GM23338 (cell line): Measurements from ENCODE around the gene CYB5R3. TPM values are rescaled to one million over a fixed set of nuclear protein-coding genes. Genes with fewer than 3 reads are reported as not detected.
A peak's percentile ranks its signal among the peaks of the same experiment; 100 is the strongest.

Experiments
- ATAC-seq: fragments of 200-7000 bp; cut with Tn5 transposase; 3 replicates; pipeline ENCODE4 v1.9.1; 2020
- DNase-seq: peaks from one replicate; pipeline ENCODE4 v3.0.0-alpha.2; 2015; ENCODE audit warnings: low spot score
- H2AFZ ChIP-seq: fragments of 200-600 bp; sonication (generic); 2 replicates; pipeline ENCODE4 v1.8.0; 2016; ENCODE audit warnings: antibody characterized with exemption, mild to moderate bottlenecking, moderate library complexity
- H3F3A ChIP-seq: fragments of 200-600 bp; sonication (generic); replicated peaks from 2 replicates; pipeline ENCODE4 v1.8.0; 2017; ENCODE audit warnings: antibody characterized with exemption, mixed run types, low read depth
- H3K27ac ChIP-seq: fragments of 200-600 bp; sonication (generic); 2 replicates; pipeline ENCODE4 v1.6.1; 2016; ENCODE audit warnings: low read depth
- H3K27me3 ChIP-seq: fragments of 200-600 bp; sonication (generic); 2 replicates; pipeline ENCODE4 v1.8.0; 2016; ENCODE audit warnings: mild to moderate bottlenecking, mixed run types, moderate library complexity; ENCODE audit not compliant: insufficient read depth
- H3K36me3 ChIP-seq: fragments of 200-600 bp; sonication (generic); 2 replicates; pipeline ENCODE4 v1.8.0; 2016; ENCODE audit warnings: mild to moderate bottlenecking; ENCODE audit not compliant: insufficient read depth
- H3K4me1 ChIP-seq: fragments of 200-600 bp; sonication (generic); 2 replicates; pipeline ENCODE4 v1.8.0; 2016; ENCODE audit warnings: mild to moderate bottlenecking, moderate library complexity; ENCODE audit not compliant: insufficient read depth
- H3K4me2 ChIP-seq: fragments of 200-600 bp; sonication (generic); 2 replicates; pipeline ENCODE4 v1.7.1; 2017; ENCODE audit warnings: mixed run types
- H3K4me3 ChIP-seq: fragments of 200-600 bp; sonication (generic); 2 replicates; pipeline ENCODE4 v1.6.1; 2016; ENCODE audit warnings: mixed run types
- H3K79me2 ChIP-seq: fragments of 200-600 bp; sonication (generic); replicated peaks from 2 replicates; pipeline ENCODE4 v1.8.0; 2017; ENCODE audit warnings: mild to moderate bottlenecking; ENCODE audit not compliant: insufficient read depth
- H3K9me2 ChIP-seq: fragments of 200-600 bp; sonication (generic); 2 replicates; pipeline ENCODE4 v1.8.0; 2017; ENCODE audit not compliant: insufficient read depth
- H4K20me1 ChIP-seq: fragments of 200-600 bp; sonication (generic); replicated peaks from 2 replicates; pipeline ENCODE4 v1.8.0; 2017; ENCODE audit warnings: mild to moderate bottlenecking; ENCODE audit not compliant: insufficient read depth
- H3K27ac Mint-ChIP-seq: 2 replicates; pipeline ENCODE4 v1.8.0; 2020; ENCODE audit warnings: inconsistent platforms, mild to moderate bottlenecking, moderate library complexity, mixed read lengths
- H3K27me3 Mint-ChIP-seq: 3 replicates; pipeline ENCODE4 v1.8.0; 2022; ENCODE audit warnings: low read depth, mild to moderate bottlenecking, moderate library complexity, mixed read lengths, inconsistent platforms; ENCODE audit not compliant: insufficient read depth, poor library complexity
- H3K36me3 Mint-ChIP-seq: 3 replicates; pipeline ENCODE4 v1.8.0; 2021; ENCODE audit warnings: low read depth, mild to moderate bottlenecking, inconsistent platforms, moderate library complexity, mixed read lengths
- H3K4me1 Mint-ChIP-seq: 3 replicates; pipeline ENCODE4 v1.8.0; 2020; ENCODE audit warnings: mild to moderate bottlenecking, inconsistent platforms, mixed read lengths
- H3K4me3 Mint-ChIP-seq: 3 replicates; pipeline ENCODE4 v1.8.0; 2021; ENCODE audit warnings: moderate library complexity, mild to moderate bottlenecking, inconsistent platforms, mixed read lengths
- H3K9me3 Mint-ChIP-seq: 3 replicates; pipeline ENCODE4 v1.8.0; 2020; ENCODE audit warnings: moderate library complexity, mild to moderate bottlenecking, inconsistent platforms, mixed read lengths
- CREB1 ChIP-seq: fragments of 250-450 bp; sonication (Bioruptor Pico); IDR thresholded peaks from 2 replicates; pipeline ENCODE4 v1.5.0; 2020; ENCODE audit warnings: low read depth, mild to moderate bottlenecking, moderate library complexity
- CTCF ChIP-seq, 2 experiments: fragments of 200-600 bp in 1 of 2; sonication (generic) in 1 of 2; conservative IDR thresholded peaks; 2 replicates each; pipeline versions ENCODE4 v1.5.1 to v1.6.1; 2016 to 2017; ENCODE audit warnings: antibody characterized with exemption in 2 of 2, low read depth in 2 of 2, mild to moderate bottlenecking in 2 of 2, moderate library complexity in 1 of 2
- ETS1 ChIP-seq: IDR thresholded peaks from 2 replicates; pipeline ENCODE4 v1.6.1; 2016; ENCODE audit warnings: antibody characterized with exemption
- EZH2 ChIP-seq: fragments of 200-600 bp; sonication (generic); IDR thresholded peaks from one replicate; pipeline ENCODE4 v1.8.0; 2017; ENCODE audit warnings: antibody characterized with exemption, mild to moderate bottlenecking, low read depth; ENCODE audit not compliant: unreplicated experiment
- EZH2phosphoT487 ChIP-seq: fragments of 200-600 bp; sonication (generic); IDR thresholded peaks from one replicate; pipeline ENCODE4 v1.8.1; 2018; ENCODE audit warnings: antibody characterized with exemption; ENCODE audit not compliant: unreplicated experiment
- JUNB ChIP-seq: IDR thresholded peaks from one replicate; pipeline ENCODE4 v1.6.1; 2016; ENCODE audit warnings: antibody characterized with exemption; ENCODE audit not compliant: unreplicated experiment
- NANOG ChIP-seq: IDR thresholded peaks from 2 replicates; pipeline ENCODE4 v1.6.1; 2016; ENCODE audit warnings: antibody characterized with exemption, borderline replicate concordance
- POLR2AphosphoS5 ChIP-seq: IDR thresholded peaks from 2 replicates; pipeline ENCODE4 v1.6.1; 2016; ENCODE audit warnings: antibody characterized with exemption, low read depth
- REST ChIP-seq: IDR thresholded peaks from one replicate; pipeline ENCODE4 v1.6.1; 2018; ENCODE audit warnings: antibody characterized with exemption; ENCODE audit not compliant: unreplicated experiment
- STAT1 ChIP-seq: IDR thresholded peaks from one replicate; pipeline ENCODE4 v1.6.1; 2016; ENCODE audit warnings: antibody characterized with exemption; ENCODE audit not compliant: unreplicated experiment
- ZNF114 ChIP-seq: fragments of 250-450 bp; sonication (Bioruptor Pico); IDR thresholded peaks from 2 replicates; pipeline ENCODE4 v1.5.0; 2020; ENCODE audit warnings: mild to moderate bottlenecking, moderate library complexity
- ZNF331 ChIP-seq: fragments of 250-450 bp; sonication (Bioruptor Pico); IDR thresholded peaks from 2 replicates; pipeline ENCODE4 v1.5.0; 2020; ENCODE audit warnings: low read depth, mild to moderate bottlenecking, moderate library complexity
- ZNF462 ChIP-seq: fragments of 250-450 bp; sonication (Bioruptor Pico); IDR thresholded peaks from 2 replicates; pipeline ENCODE4 v1.5.0; 2020; ENCODE audit warnings: mild to moderate bottlenecking, moderate library complexity
- polyA plus RNA-seq: library from polyadenylated mRNA; unstranded; fragments of >200 nt; fragmentation: Nextera tagmentation; extraction: Ambion mirVana; gene quantifications from 2 replicates; pipeline ENCODE4 v1.2.1, GENCODE V29; 2016
- total RNA-seq: library from RNA; depleted of rRNA; stranded (reverse); fragments of >200 nt; shearing (Covaris generic); gene quantifications from 2 replicates; pipeline ENCODE4 v1.2.3, GENCODE V29; 2014

Gene CYB5R3
- total and polyA plus RNA-seq, 2 experiments from 2014 or later = 76.2 to 76.9 TPM

GRCh38 chr22:42639541-42640241 lies 9.5 kb downstream of the CYB5R3 start:
- H3K4me3 ChIP-seq = no peak overlapping the region
- H3K4me2 ChIP-seq = no peak overlapping the region
- no peak overlapping the region for H2AFZ ChIP-seq
- Mint-ChIP-seq H3K27ac (no peak overlapping the region), H3K4me1 (peaks cover 8% of the 10 kb centered on the region), H3K36me3 (peaks cover 9% of the 10 kb centered on the region), H3K27me3 (peaks cover 7% of the 10 kb centered on the region), H3K9me3 (no peaks in the 10 kb centered on the region), H3K4me3 (no peak overlapping the region)
- peaks cover 36% of the 10 kb centered on the region for H3K79me2 ChIP-seq
- H3K9me2 ChIP-seq = no peaks in the 10 kb centered on the region
- no peaks in the 10 kb centered on the region for H3K36me3 ChIP-seq
- no peak for TF ChIP-seq ZNF114 (CRISPR knock-in tag)
- TF ChIP-seq JUNB = no peak
- TF ChIP-seq ZNF462 (CRISPR knock-in tag) = no peak
- no peak for TF ChIP-seq EZH2phosphoT487
- TF ChIP-seq CREB1 (CRISPR knock-in tag) = no peak
- no peak for TF ChIP-seq EZH2
- TF ChIP-seq REST = no peak
- TF ChIP-seq POLR2AphosphoS5 = no peak
- TF ChIP-seq ZNF331 (CRISPR knock-in tag) = no peak
- no peak for TF ChIP-seq NANOG
- TF ChIP-seq ETS1 = no peak
- no peak for TF ChIP-seq STAT1
- no peak for TF ChIP-seq CTCF (conservative IDR thresholded peaks at IDR 0.05; ENCODE audit: low read depth in 2 of 2)
- no peaks in the 10 kb centered on the region for H3K27me3 ChIP-seq
- peak; percentile 19; the same call in 1 of the 3 replicates for ATAC-seq
- peaks cover 9% of the 10 kb centered on the region for H4K20me1 ChIP-seq
- peaks cover under 1% of the 10 kb centered on the region for H3K4me1 ChIP-seq
- H3K27ac ChIP-seq = no peak overlapping the region
- no peaks in the 10 kb centered on the region for H3F3A ChIP-seq
- no peak for DNase-seq
